Retinal pigment epithelial cell (primary cell): ENCODE data around the gene WTAP.
"Not testable (repeated sequence)": the region's sequence is repeated elsewhere in the genome, so short reads cannot be mapped to it uniquely, and the experiment has no call there.

ENCODE experiments used
- DNase-seq: peaks from one replicate; pipeline ENCODE4 v3.0.0-alpha.2; 2010; ENCODE audit warnings: low read depth
- H3K4me3 ChIP-seq: 2 replicates; pipeline ENCODE4 v1.5.1; 2011; ENCODE audit warnings: mild to moderate bottlenecking, low read length, control low read depth, moderate library complexity
- TF ChIP-seq, protein P1 (sequence below): conservative IDR thresholded peaks from 2 replicates; pipeline ENCODE4 v1.5.1; 2011; ENCODE audit warnings: low read depth, low read length, control low read depth, inconsistent platforms

Gene WTAP

GRCh38 chr6:159695984-159696383, 31.3 kb upstream of the WTAP start:
- no peak overlapping the region for H3K4me3 ChIP-seq
- no peak for DNase-seq
- TF ChIP-seq, protein P1, sequence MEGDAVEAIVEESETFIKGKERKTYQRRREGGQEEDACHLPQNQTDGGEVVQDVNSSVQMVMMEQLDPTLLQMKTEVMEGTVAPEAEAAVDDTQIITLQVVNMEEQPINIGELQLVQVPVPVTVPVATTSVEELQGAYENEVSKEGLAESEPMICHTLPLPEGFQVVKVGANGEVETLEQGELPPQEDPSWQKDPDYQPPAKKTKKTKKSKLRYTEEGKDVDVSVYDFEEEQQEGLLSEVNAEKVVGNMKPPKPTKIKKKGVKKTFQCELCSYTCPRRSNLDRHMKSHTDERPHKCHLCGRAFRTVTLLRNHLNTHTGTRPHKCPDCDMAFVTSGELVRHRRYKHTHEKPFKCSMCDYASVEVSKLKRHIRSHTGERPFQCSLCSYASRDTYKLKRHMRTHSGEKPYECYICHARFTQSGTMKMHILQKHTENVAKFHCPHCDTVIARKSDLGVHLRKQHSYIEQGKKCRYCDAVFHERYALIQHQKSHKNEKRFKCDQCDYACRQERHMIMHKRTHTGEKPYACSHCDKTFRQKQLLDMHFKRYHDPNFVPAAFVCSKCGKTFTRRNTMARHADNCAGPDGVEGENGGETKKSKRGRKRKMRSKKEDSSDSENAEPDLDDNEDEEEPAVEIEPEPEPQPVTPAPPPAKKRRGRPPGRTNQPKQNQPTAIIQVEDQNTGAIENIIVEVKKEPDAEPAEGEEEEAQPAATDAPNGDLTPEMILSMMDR, result no peak

- no peak for DNase-seq
- TF ChIP-seq, protein P1, result no peak
- H3K4me3 ChIP-seq, result no peak overlapping the region
Observed at GRCh38 chr6:159700970-159701369, 26.3 kb upstream of the WTAP start.

GRCh38 chr6:159701413-159701999, 25.8 kb upstream of the WTAP start:
- no peak overlapping the region for H3K4me3 ChIP-seq
- TF ChIP-seq, protein P1, result no peak
- DNase-seq, result peak; percentile 65

- not testable (repeated sequence) for H3K4me3 ChIP-seq, DNase-seq
Observed at GRCh38 chr6:159710603-159711002, 16.7 kb upstream of the WTAP start.

GRCh38 chr6:159712389-159712788, 14.9 kb upstream of the WTAP start:
- H3K4me3 ChIP-seq, DNase-seq: not testable (repeated sequence)

- DNase-seq, result no peak
- H3K4me3 ChIP-seq, result no peak overlapping the region
- TF ChIP-seq, protein P1, result no peak
Observed at GRCh38 chr6:159713984-159714383, 13.3 kb upstream of the WTAP start.

GRCh38 chr6:159714404-159714803, 12.9 kb upstream of the WTAP start:
- TF ChIP-seq, protein P1, result no peak
- peak; percentile 46 for DNase-seq
- H3K4me3 ChIP-seq, result no peak overlapping the region

GRCh38 chr6:159715166-159715565, 12.1 kb upstream of the WTAP start:
- TF ChIP-seq, protein P1, result no peak
- H3K4me3 ChIP-seq, result no peak overlapping the region
- DNase-seq, result no peak
